Measurements from ENCODE around the gene OXGR1. TPM values are rescaled to one million over a fixed set of nuclear protein-coding genes. Genes with fewer than 3 reads are reported as not detected.

Gene OXGR1
- 10 to 100 TPM in 1 of 4 donors, 1 to 10 TPM in 2, under 1 TPM in 1; 0.80 to 12.3 (median 7.2) TPM for total RNA-seq

GRCh38 chr13:96994017-96994857, at the start of gene OXGR1:
Gene OXGR1, minus strand, starts transcription at chr13:96994476. Its CDS starts 6,717 bp downstream, at chr13:96987759.
- intact Hi-C loops (cut with DNase I; ENCODE audit: low total_unique reads): no loop called here
- WGBS, 2 donors: 1 to 2% methylated on average over 19 to 35 of the region's 52 CpGs
- H3K4me3 ChIP-seq (ENCODE audit: low read depth, poor library complexity, severe bottlenecking): peak within 1 kb of the TSS; percentile 26
- TF ChIP-seq CTCF (IDR thresholded peaks at IDR 0.05) (no peak), POLR2A (IDR thresholded peaks at IDR 0.05) (no peak)
- no peak for DNase-seq (ENCODE audit: low spot score in 2 of 2)

DNA sequence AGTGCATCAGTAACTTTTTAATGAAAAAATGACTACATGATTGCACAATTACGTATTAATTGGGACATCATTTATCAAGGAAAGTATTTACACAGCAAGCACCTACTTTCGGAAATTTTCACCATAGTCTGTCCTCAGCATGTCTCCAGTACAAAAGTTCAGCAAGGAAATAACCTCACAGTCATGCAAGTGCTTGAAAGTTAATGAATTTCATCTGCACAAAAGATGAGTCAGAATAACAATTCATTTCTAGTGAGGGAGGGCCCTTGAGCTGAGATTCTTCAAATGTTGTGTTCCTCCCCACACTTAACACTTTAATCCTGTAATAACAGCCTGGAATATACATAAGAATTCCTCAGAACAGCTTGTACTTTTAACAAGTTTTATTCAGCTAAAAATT, 49.0 kb upstream of the OXGR1 start:
- no peak for TF ChIP-seq CTCF (IDR thresholded peaks at IDR 0.05)
- TF ChIP-seq POLR2A (IDR thresholded peaks at IDR 0.05): no peak
- H3K4me3 ChIP-seq (ENCODE audit: low read depth, poor library complexity, severe bottlenecking): no peak overlapping the region
- intact Hi-C loops (cut with DNase I; ENCODE audit: low total_unique reads): no loop called here
- WGBS, 2 donors: 48 to 57% methylated on average over 2 of the region's 2 CpGs
- no peak for DNase-seq (ENCODE audit: low spot score in 2 of 2)

- intact Hi-C loops (cut with DNase I; ENCODE audit: low total_unique reads): no loop called here
- DNase-seq (ENCODE audit: low spot score in 2 of 2): no peak
- TF ChIP-seq CTCF (IDR thresholded peaks at IDR 0.05): no peak
- no peak for TF ChIP-seq POLR2A (IDR thresholded peaks at IDR 0.05)
- WGBS, 2 donors: 42 to 49% methylated on average over 2 of the region's 2 CpGs
- H3K4me3 ChIP-seq (ENCODE audit: low read depth, poor library complexity, severe bottlenecking): no peak overlapping the region
Measured at GRCh38 chr13:97030705-97031452, 36.6 kb upstream of the OXGR1 start.

- peak; percentile 67 to 91 for DNase-seq (ENCODE audit: low spot score in 2 of 2)
- intact Hi-C loops (cut with DNase I; ENCODE audit: low total_unique reads): no loop called here
Measured at GRCh38 chr13:97028441-97029299, 34.4 kb upstream of the OXGR1 start.

More at GRCh38 chr13:97028441-97029299, 34.4 kb upstream of the OXGR1 start:
- TF ChIP-seq POLR2A (IDR thresholded peaks at IDR 0.05) (no peak), CTCF (IDR thresholded peaks at IDR 0.05) (peak in 1 of 3 donors; percentile 66)
- H3K4me3 ChIP-seq (ENCODE audit: low read depth, poor library complexity, severe bottlenecking): no peak overlapping the region
- WGBS, 2 donors: 41 to 42% methylated on average over 12 of the region's 12 CpGs
